ENCODE results near the gene RAB4A.

RAB4A gene

GRCh38 chr1:229341774-229342655, 71.1 kb downstream of the RAB4A start:
- Histone ChIP-seq H3K36me3 (ENCODE audit: low read length) (no peaks in the 10 kb centered on the region), H2AFZ (ENCODE audit: low read depth, low read length, severe bottlenecking) (peak overlapping the region; percentile 95), H3K79me2 (ENCODE audit: insufficient read depth, low read length) (no peaks in the 10 kb centered on the region; the same call in 1 of the 2 replicates), H3K27me3 (ENCODE audit: low read length) (no peaks in the 10 kb centered on the region), H3F3A (ENCODE audit: insufficient read depth) (peaks cover 5% of the 10 kb centered on the region; the same call in 1 of the 2 replicates), H3K9ac (ENCODE audit: low read length) (peak overlapping the region; percentile 70), H4K20me1 (ENCODE audit: low read depth, low read length) (0 out of 2 replicates have a peak, but pooled peaks cover 3% of the 10 kb centered on the region), H3K27ac (ENCODE audit: low read depth, low read length) (peak overlapping the region; percentile 35), H3K9me2 (replicated peaks; ENCODE audit: insufficient read depth, low read length) (no peaks in the 10 kb centered on the region), H3K9me3 (ENCODE audit: insufficient read depth, low read length) (no peaks in the 10 kb centered on the region), H3K4me2 (ENCODE audit: low read depth, low read length, poor library complexity, severe bottlenecking) (peak overlapping the region; percentile 68), H3K4me3 (ENCODE audit: insufficient read depth, low read length, poor library complexity, severe bottlenecking) (peak overlapping the region; percentile 68)
- TF ChIP-seq CTCF (IDR thresholded peaks at IDR 0.05; ENCODE audit: insufficient read depth, low read length, poor library complexity, severe bottlenecking) (no peak), EZH2phosphoT487 (conservative IDR thresholded peaks at IDR 0.05; ENCODE audit: low read length) (no peak)

- no peaks in the 10 kb centered on the region for H3K27me3 ChIP-seq (ENCODE audit: low read length)
- H3K9me3 ChIP-seq (ENCODE audit: insufficient read depth, low read length): no peaks in the 10 kb centered on the region
- H3K4me2 ChIP-seq (ENCODE audit: low read depth, low read length, poor library complexity, severe bottlenecking): peak within 1 kb of the TSS; percentile 68
- H3K9me2 ChIP-seq (replicated peaks; ENCODE audit: insufficient read depth, low read length): no peaks in the 10 kb centered on the region
- peak within 1 kb of the TSS; percentile 70 for H3K9ac ChIP-seq (ENCODE audit: low read length)
- H2AFZ ChIP-seq (ENCODE audit: low read depth, low read length, severe bottlenecking): peak within 1 kb of the TSS; percentile 95
- no peaks in the 10 kb centered on the region for H3K36me3 ChIP-seq (ENCODE audit: low read length)
- TF ChIP-seq EZH2phosphoT487 (conservative IDR thresholded peaks at IDR 0.05; ENCODE audit: low read length) (no peak), CTCF (IDR thresholded peaks at IDR 0.05; ENCODE audit: insufficient read depth, low read length, poor library complexity, severe bottlenecking) (no peak)
- H3K79me2 ChIP-seq (ENCODE audit: insufficient read depth, low read length): no peaks in the 10 kb centered on the region
- peak within 1 kb of the TSS; percentile 48 for H3K27ac ChIP-seq (ENCODE audit: low read depth, low read length)
- peaks cover 5% of the 10 kb centered on the region; the same call in 1 of the 2 replicates for H3F3A ChIP-seq (ENCODE audit: insufficient read depth)
- H4K20me1 ChIP-seq (ENCODE audit: low read depth, low read length): 0 out of 2 replicates have a peak, but pooled peaks cover 3% of the 10 kb centered on the region
- peak within 1 kb of the TSS; percentile 68 for H3K4me3 ChIP-seq (ENCODE audit: insufficient read depth, low read length, poor library complexity, severe bottlenecking)
Observed at GRCh38 chr1:229342656-229343569, 72.0 kb downstream of the RAB4A start, which contains the start of gene CCSAP. Gene CCSAP, minus strand, starts transcription at chr1:229343047. Its CDS starts 582 bp downstream, at chr1:229342465.

- Histone ChIP-seq H3K27me3 (ENCODE audit: low read length) (no peaks in the 10 kb centered on the region), H3F3A (ENCODE audit: insufficient read depth) (peaks cover 5% of the 10 kb centered on the region; the same call in 1 of the 2 replicates), H4K20me1 (ENCODE audit: low read depth, low read length) (0 out of 2 replicates have a peak, but pooled peaks cover 3% of the 10 kb centered on the region), H3K79me2 (ENCODE audit: insufficient read depth, low read length) (no peaks in the 10 kb centered on the region), H3K4me3 (ENCODE audit: insufficient read depth, low read length, poor library complexity, severe bottlenecking) (no peak overlapping the region), H3K36me3 (ENCODE audit: low read length) (no peaks in the 10 kb centered on the region), H2AFZ (ENCODE audit: low read depth, low read length, severe bottlenecking) (no peak overlapping the region), H3K9me3 (ENCODE audit: insufficient read depth, low read length) (no peaks in the 10 kb centered on the region), H3K27ac (ENCODE audit: low read depth, low read length) (no peak overlapping the region), H3K9me2 (replicated peaks; ENCODE audit: insufficient read depth, low read length) (no peaks in the 10 kb centered on the region), H3K4me2 (ENCODE audit: low read depth, low read length, poor library complexity, severe bottlenecking) (peak overlapping the region; percentile 21), H3K9ac (ENCODE audit: low read length) (no peak overlapping the region)
- TF ChIP-seq EZH2phosphoT487 (conservative IDR thresholded peaks at IDR 0.05; ENCODE audit: low read length) (no peak), CTCF (IDR thresholded peaks at IDR 0.05; ENCODE audit: insufficient read depth, low read length, poor library complexity, severe bottlenecking) (no peak)
Observed at GRCh38 chr1:229344139-229344538, 73.2 kb downstream of the RAB4A start.

Data from SU-DHL-6 (cell line).